Activated effector memory CD4-positive, alpha-beta T cell treated with anti-CD3 and anti-CD28 coated beads, Interleukin-2, amount 50 U/mL, for 16 hours (primary cell): ENCODE measurements around the gene PDE1C.
A peak's percentile ranks its signal among the peaks of the same experiment; 100 is the strongest.

ENCODE experiments used
- DNase-seq: peaks from one replicate; pipeline ENCODE4 v3.0.0-alpha.2; 2020

PDE1C gene

GRCh38 chr7:31758755-31759154 lies 311.5 kb downstream of the PDE1C start:
- DNase-seq = no peak

GRCh38 chr7:31751726-31752125 lies 318.5 kb downstream of the PDE1C start:
- no peak for DNase-seq

- DNase-seq = no peak
These were observed 322.1 kb downstream of the PDE1C start for GRCh38 chr7:31748084-31748483.

GRCh38 chr7:31747553-31747952 lies 322.7 kb downstream of the PDE1C start:
- no peak for DNase-seq

- peak; percentile 67 for DNase-seq
These were observed 325.8 kb downstream of the PDE1C start for GRCh38 chr7:31744294-31744874.

- no peak for DNase-seq
These were observed 328.4 kb downstream of the PDE1C start for GRCh38 chr7:31741852-31742251.

GRCh38 chr7:31735991-31736982 lies 333.9 kb downstream of the PDE1C start:
- no peak for DNase-seq

GRCh38 chr7:31734456-31734855 lies 335.8 kb downstream of the PDE1C start:
- DNase-seq = no peak

GRCh38 chr7:31729195-31729804 lies 340.9 kb downstream of the PDE1C start:
- no peak for DNase-seq

GRCh38 chr7:31724696-31725095 lies 345.5 kb downstream of the PDE1C start:
- no peak for DNase-seq

GRCh38 chr7:31720366-31720765 lies 349.8 kb downstream of the PDE1C start:
- no peak for DNase-seq

- no peak for DNase-seq
These were observed 353.9 kb downstream of the PDE1C start for GRCh38 chr7:31716355-31716754.

GRCh38 chr7:31710171-31710570 lies 360.0 kb downstream of the PDE1C start:
- no peak for DNase-seq

- no peak for DNase-seq
These were observed 363.1 kb downstream of the PDE1C start for GRCh38 chr7:31707089-31707488.

GRCh38 chr7:31705377-31705776 lies 364.8 kb downstream of the PDE1C start:
- DNase-seq = no peak

GRCh38 chr7:31702354-31702753 lies 367.9 kb downstream of the PDE1C start:
- no peak for DNase-seq
